GM12878 (cell line): ENCODE results near the gene ECT2.

Experiments used
- CTCF ChIP-seq, 3 experiments: IDR thresholded peaks in 2 of 3; conservative IDR thresholded peaks in 1 of 3; 2 replicates each; pipeline ENCODE4 v1.5.1; 2011; ENCODE audit warnings: low read depth in 3 of 3, low read length in 3 of 3, mild to moderate bottlenecking in 3 of 3, control low read depth in 2 of 3, moderate library complexity in 2 of 3, inconsistent platforms in 1 of 3, mixed read lengths in 1 of 3; ENCODE audit not compliant: control insufficient read depth in 2 of 3, insufficient read depth in 1 of 3; ENCODE audit errors: extremely low read depth in 1 of 3
- GABPA ChIP-seq: IDR thresholded peaks from 2 replicates; pipeline ENCODE4 v1.6.1; 2014; ENCODE audit warnings: antibody characterized with exemption, low read depth, mild to moderate bottlenecking, inconsistent platforms
- HDGF ChIP-seq: fragments of 450-650 bp; IDR thresholded peaks from 2 replicates; pipeline ENCODE4 v1.6.1; 2016; ENCODE audit warnings: antibody characterized with exemption
- JUNB ChIP-seq: IDR thresholded peaks from 2 replicates; pipeline ENCODE4 v1.6.1; 2016; ENCODE audit warnings: antibody characterized with exemption, mild to moderate bottlenecking
- MXI1 ChIP-seq: fragments of 150-350 bp; IDR thresholded peaks from 2 replicates; pipeline ENCODE4 v1.6.1; 2011; ENCODE audit warnings: low read depth, mild to moderate bottlenecking, inconsistent platforms, low read length, improper control_type of control experiment
- RBBP5 ChIP-seq: fragments of 200-600 bp; sonication (generic); conservative IDR thresholded peaks from 2 replicates; pipeline ENCODE4 v1.6.1; 2016
- SMC3 ChIP-seq: IDR thresholded peaks from 2 replicates; pipeline ENCODE4 v1.6.1; 2011; ENCODE audit warnings: low read length, improper control_type of control experiment, borderline replicate concordance
- YY1 ChIP-seq: IDR thresholded peaks from 2 replicates; pipeline ENCODE4 v1.6.1; 2011; ENCODE audit warnings: low read depth, mild to moderate bottlenecking, low read length
- ZNF687 ChIP-seq: fragments of 450-650 bp; IDR thresholded peaks from 2 replicates; pipeline ENCODE4 v1.6.1; 2017; ENCODE audit warnings: mild to moderate bottlenecking, moderate library complexity

DNA sequence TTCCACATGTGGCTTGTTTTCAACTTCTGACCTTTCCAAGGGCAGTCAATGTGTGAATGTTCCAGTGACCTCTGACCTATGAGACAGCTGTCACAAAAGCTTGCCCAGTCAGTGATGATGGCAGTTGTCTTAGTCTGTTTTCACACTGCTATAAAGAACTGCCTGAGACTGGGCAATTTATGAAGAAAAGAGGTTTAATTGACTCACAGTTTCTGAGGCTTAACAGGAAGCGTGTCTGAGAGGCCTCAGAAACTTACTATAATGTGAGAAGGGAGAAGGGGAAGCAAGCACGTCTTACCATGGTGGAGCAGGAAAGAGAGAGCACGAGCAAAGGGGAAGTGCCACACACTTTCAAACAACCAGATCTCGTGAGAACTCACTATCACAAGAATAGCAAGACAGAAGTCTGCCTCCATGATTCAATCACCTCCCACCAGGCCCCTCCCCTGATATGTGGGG lies 95.6 kb downstream of the ECT2 start:
- TF ChIP-seq CTCF (IDR thresholded peaks at IDR 0.05 in 2 of 3, conservative IDR thresholded peaks at IDR 0.05 in 1 of 3; ENCODE audit: control insufficient read depth in 2 of 3, extremely low read depth in 1 of 3, insufficient read depth in 1 of 3, low read depth in 3 of 3, low read length in 3 of 3) (no peak), RBBP5 (no peak), SMC3 (no peak), ZNF687 (no peak), JUNB (no peak), GABPA (no peak), MXI1 (no peak), HDGF (no peak), YY1 (no peak)
